Adrenal gland (tissue), 12 donors: Measurements from ENCODE around the gene C1QTNF4. TPM values are rescaled to one million over a fixed set of nuclear protein-coding genes. Genes with fewer than 3 reads are reported as not detected.

Experiments
- DNase-seq, 7 donors: peaks; one replicate each; pipeline ENCODE4 v3.0.0-alpha.2; 2019 to 2020
- H3K27ac ChIP-seq, 5 donors: fragments of 200-600 bp; sonication (generic) in 4 of 5; 1 replicate in 3 of 5; 2 replicates in 2 of 5; pipeline versions ENCODE4 v1.5.1 to v1.8.0; 2016 to 2020; ENCODE audit warnings: mild to moderate bottlenecking in 1 of 5
- H3K27me3 ChIP-seq: fragments of 200-600 bp; 2 replicates; pipeline ENCODE4 v1.8.0; 2021
- H3K36me3 ChIP-seq, 2 donors: fragments of 200-600 bp; replicated peaks in 1 of 2; 1 replicate in 1 of 2; 2 replicates in 1 of 2; pipeline versions ENCODE4 v1.5.1 to v1.8.0; 2018 to 2022
- H3K4me1 ChIP-seq, 2 donors: fragments of 200-600 bp; replicated peaks in 1 of 2; 1 replicate in 1 of 2; 2 replicates in 1 of 2; pipeline versions ENCODE4 v1.5.1 to v1.8.0; 2018 to 2021
- H3K4me3 ChIP-seq, 4 donors: fragments of 200-600 bp; sonication (generic) in 3 of 4; one replicate each; pipeline ENCODE4 v1.5.1; 2016 to 2018
- H3K9me3 ChIP-seq, 3 donors: fragments of 200-600 bp; sonication (generic) in 1 of 3; replicated peaks in 1 of 3; 1 replicate in 2 of 3; 2 replicates in 1 of 3; pipeline versions ENCODE4 v1.5.1 to v1.8.0; 2016 to 2021
- CTCF ChIP-seq, 6 experiments: fragments of 450-650 bp in 4 of 6; fragments of 200-600 bp in 2 of 6; sonication (generic) in 1 of 6; IDR thresholded peaks; 1 replicate in 5 of 6; 2 replicates in 1 of 6; pipeline versions ENCODE4 v1.5.1 to v1.8.0; 2016 to 2021; ENCODE audit warnings: antibody characterized with exemption in 6 of 6, mild to moderate bottlenecking in 2 of 6, moderate library complexity in 1 of 6
- POLR2A ChIP-seq, 2 donors: fragments of 450-650 bp; IDR thresholded peaks; one replicate each; pipeline ENCODE4 v1.6.1; 2017; ENCODE audit warnings: antibody characterized with exemption in 2 of 2, mild to moderate bottlenecking in 2 of 2, moderate library complexity in 1 of 2
- WGBS, 4 donors: extraction: QIAGEN DNeasy Blood & Tissue Kit in 2 of 4; methylation state at CpG; one replicate each; pipeline versions ENCODE4 v1.1.5 to v1.1.7; 2013 to 2017; 5-methylcytosine and 5-hydroxymethylcytosine counted together
- intact Hi-C, 2 donors: fragments of 100-400 bp; cut with DNase I; formaldehyde crosslinking; loops; one replicate each; pipeline versions ENCODE4 v1.14.1 to v1.15.0; 2022 to 2023
- polyA plus RNA-seq, 3 donors: library from polyadenylated mRNA; stranded (reverse); fragments of 200-250 nt in 2 of 3; fragments of 350-450 nt in 1 of 3; fragmentation: Illumina TruSeq in 1 of 3; extraction: RNeasy Lipid Tissue Mini Kit (QIAGEN cat#74804) in 1 of 3; gene quantifications; one replicate each; pipeline ENCODE4 v1.2.3, GENCODE V29; 2013 to 2014
- total RNA-seq, 9 donors: library from RNA; depleted of rRNA in 4 of 9; stranded (reverse); fragments of >200 nt in 4 of 9; fragments of 120-200 nt in 1 of 9; fragmentation: NEBNext Ultra II Directional in 1 of 9; extraction: Animal tissue kit (Norgen Biotek cat#: 25700) in 1 of 9; gene quantifications; one replicate each; pipeline versions ENCODE4 v1.1.0 to v1.2.4, GENCODE V29; 2013 to 2023
- donor health status: healthy with polysubstance abuse.
- donor health status: Bipolar disorder and iron deficiency.
- donor health status: DM: yes; HTN: yes; CAD: no.
- donor health status: DM: no; HTN: no; CAD: no.
- donor health status: DM: no; HTN: no; CAD: no.
- donor health status: DM: yes; HTN: yes; CAD: no.

The C1QTNF4 gene
- total and polyA plus RNA-seq, 12 donors = 0.74 to 6.8 (median 2.6) TPM; not detected in 1

DNA sequence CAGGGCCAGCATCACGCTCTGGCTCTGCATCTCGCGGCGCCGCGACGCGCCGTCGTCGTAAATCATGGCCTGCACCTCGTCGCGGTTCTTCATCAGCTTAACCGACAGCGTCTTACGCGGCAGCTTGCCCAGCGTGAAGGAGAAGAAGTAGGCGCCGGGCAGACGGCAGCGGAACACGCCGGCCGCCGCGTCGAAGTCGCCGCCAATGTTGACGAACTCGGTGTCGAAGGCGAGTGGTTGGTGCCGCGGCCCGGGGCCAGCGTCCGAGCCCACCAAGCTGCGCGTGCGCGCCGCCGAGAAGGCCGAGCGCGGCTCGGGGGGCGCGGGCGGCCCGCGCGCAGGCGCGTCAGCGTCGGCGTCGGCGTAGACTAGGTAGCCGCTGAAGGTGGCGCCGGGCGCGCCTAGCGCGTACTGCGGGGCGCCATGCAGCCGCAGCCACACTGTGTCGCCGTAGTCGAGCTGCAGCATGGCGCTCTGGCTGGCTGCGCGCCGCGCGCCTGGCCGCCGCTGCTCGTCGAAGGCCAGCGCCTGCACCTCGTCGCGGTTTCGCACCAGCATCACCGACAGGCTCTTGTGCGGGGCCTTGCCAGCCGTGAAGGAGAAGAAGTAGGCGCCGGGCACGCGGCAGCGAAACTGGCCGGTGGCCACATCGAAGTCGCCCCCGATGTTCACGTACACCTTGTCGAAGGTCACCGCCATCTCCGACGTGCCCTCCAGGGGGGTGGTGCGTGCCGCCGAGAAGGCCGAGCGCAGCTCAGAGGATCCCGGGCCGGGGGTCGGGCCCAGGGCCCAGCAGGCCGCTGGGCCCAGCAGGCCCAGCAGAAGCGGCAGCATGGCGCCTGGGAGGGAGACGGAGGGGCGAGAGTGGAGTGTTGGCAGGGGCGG, 4.0 kb downstream of the C1QTNF4 start:
- TF ChIP-seq CTCF (IDR thresholded peaks at IDR 0.05) (no peak), POLR2A (IDR thresholded peaks at IDR 0.05) (no peak)
- H3K4me1 ChIP-seq = peaks cover 9 to 12% of the 10 kb centered on the region in 2 donors
- H3K9me3 ChIP-seq = no peaks in the 10 kb centered on the region
- peak overlapping the region in 1 of 4 donors; percentile 45 for H3K4me3 ChIP-seq
- intact Hi-C loops = no loop called here
- no peak for DNase-seq
- WGBS, 4 donors = 37 to 74% (median 47%) methylated on average over 22 to 122 of the region's 122 CpGs
- peaks cover 19% of the 10 kb centered on the region for H3K27me3 ChIP-seq
- H3K36me3 ChIP-seq = peaks cover 0 to under 1% of the 10 kb centered on the region in 2 donors
- H3K27ac ChIP-seq = no peak overlapping the region

- TF ChIP-seq POLR2A (IDR thresholded peaks at IDR 0.05) (no peak), CTCF (IDR thresholded peaks at IDR 0.05) (no peak)
- Histone ChIP-seq H3K27me3 (peaks cover 18% of the 10 kb centered on the region), H3K4me3 (peak overlapping the region in 1 of 4 donors; percentile 45), H3K4me1 (peaks cover 9 to 11% of the 10 kb centered on the region in 2 donors), H3K36me3 (peaks cover 0 to 7% of the 10 kb centered on the region in 2 donors), H3K27ac (no peak overlapping the region), H3K9me3 (no peaks in the 10 kb centered on the region)
- WGBS, 4 donors = 32 to 86% (median 48%) methylated on average over 10 to 51 of the region's 51 CpGs
- intact Hi-C loops = no loop called here
- DNase-seq = no peak
These were observed 4.6 kb downstream of the C1QTNF4 start for GRCh38 chr11:47589584-47589976.

GRCh38 chr11:47589118-47589517, 5.1 kb downstream of the C1QTNF4 start:
- intact Hi-C loops = no loop called here
- no peaks in the 10 kb centered on the region for H3K9me3 ChIP-seq
- no peak for DNase-seq
- H3K27me3 ChIP-seq = peaks cover 13% of the 10 kb centered on the region
- 68 to 93% (median 86%) methylated on average over 11 of the region's 11 CpGs for WGBS, 4 donors
- no peak for TF ChIP-seq CTCF (IDR thresholded peaks at IDR 0.05)
- TF ChIP-seq POLR2A (IDR thresholded peaks at IDR 0.05) = no peak
- peaks cover 0 to 11% of the 10 kb centered on the region in 2 donors for H3K36me3 ChIP-seq
- peak overlapping the region in 1 of 4 donors; percentile 45 for H3K4me3 ChIP-seq
- H3K27ac ChIP-seq = no peak overlapping the region
- H3K4me1 ChIP-seq = peaks cover 5 to 7% of the 10 kb centered on the region in 2 donors

DNA sequence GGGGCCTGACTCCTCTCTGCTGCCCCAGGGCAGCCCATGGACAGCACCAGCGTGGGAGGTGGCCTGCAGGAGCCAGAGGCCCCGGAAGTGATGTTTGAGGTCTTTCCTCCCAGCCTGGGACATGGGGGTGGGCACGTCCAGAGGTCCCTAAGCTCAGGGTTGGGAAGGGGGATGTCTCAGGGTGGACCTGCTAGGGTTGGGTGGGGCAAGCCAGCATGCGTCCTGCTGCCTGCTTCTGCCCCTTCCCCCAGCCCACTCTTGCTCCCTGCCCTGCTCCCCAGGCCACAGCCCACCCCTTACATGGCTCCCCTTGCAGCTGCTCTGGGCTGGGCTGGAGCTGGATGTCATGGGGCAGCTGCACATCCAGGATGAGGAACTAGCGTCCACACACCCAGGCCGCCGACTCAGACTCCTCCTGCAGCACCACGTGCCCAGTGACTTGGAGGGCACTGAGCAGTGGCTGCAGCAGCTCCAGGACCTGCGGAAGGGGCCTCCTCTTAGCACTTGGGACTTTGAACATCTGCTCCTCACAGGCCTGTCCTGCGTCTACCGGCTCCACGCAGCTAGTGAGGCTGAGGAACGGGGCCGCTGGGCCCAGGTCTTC, 6.4 kb downstream of the C1QTNF4 start:
- Histone ChIP-seq H3K36me3 (peaks cover 0 to 24% of the 10 kb centered on the region in 2 donors), H3K27me3 (peaks cover 9% of the 10 kb centered on the region), H3K9me3 (no peaks in the 10 kb centered on the region), H3K4me1 (no peaks in the 10 kb centered on the region), H3K27ac (peak overlapping the region in 1 of 5 donors; percentile 58), H3K4me3 (no peak overlapping the region)
- TF ChIP-seq POLR2A (IDR thresholded peaks at IDR 0.05) = no peak
- no peak for TF ChIP-seq CTCF (IDR thresholded peaks at IDR 0.05)
- intact Hi-C loops = no loop called here
- WGBS, 4 donors = 53 to 80% (median 75%) methylated on average over 9 to 14 of the region's 14 CpGs
- peak in 5 of 7 donors; percentile 42 to 67 (median 52) for DNase-seq
